ENCODE measurements around the gene RRBP1.
A peak's percentile ranks its signal among the peaks of the same experiment; 100 is the strongest.

RRBP1 gene

GRCh38 chr20:17617868-17618672 lies 64.0 kb downstream of the RRBP1 start:
- DNase-seq: no peak

- DNase-seq: peak; percentile 72
Observed at GRCh38 chr20:17617212-17617867, 64.7 kb downstream of the RRBP1 start.

- DNase-seq: peak; percentile 16
Observed at GRCh38 chr20:17616480-17617211, 65.4 kb downstream of the RRBP1 start.

GRCh38 chr20:17615645-17616479 lies 66.2 kb downstream of the RRBP1 start:
- DNase-seq: peak; percentile 19

GRCh38 chr20:17614812-17615644 lies 67.0 kb downstream of the RRBP1 start:
- DNase-seq: peak; percentile 13

- peak; percentile 19 for DNase-seq
Observed at GRCh38 chr20:17614176-17614811, 67.7 kb downstream of the RRBP1 start.

GRCh38 chr20:17613328-17614175 lies 68.5 kb downstream of the RRBP1 start:
- DNase-seq: peak; percentile 25

GRCh38 chr20:17612992-17613327 lies 69.1 kb downstream of the RRBP1 start:
- peak; percentile 21 for DNase-seq

- peak; percentile 67 for DNase-seq
Observed at GRCh38 chr20:17612287-17612991, 69.6 kb downstream of the RRBP1 start.

GRCh38 chr20:17611540-17612286 lies 70.3 kb downstream of the RRBP1 start:
- peak; percentile 48 for DNase-seq

- DNase-seq: no peak
Observed at GRCh38 chr20:17611290-17611539, 70.8 kb downstream of the RRBP1 start.

GRCh38 chr20:17610566-17611289 lies 71.3 kb downstream of the RRBP1 start:
- DNase-seq: peak; percentile 60

- peak; percentile 24 for DNase-seq
Observed at GRCh38 chr20:17609811-17610377, 72.1 kb downstream of the RRBP1 start.

GRCh38 chr20:17608701-17609497 lies 73.1 kb downstream of the RRBP1 start:
- DNase-seq: no peak

GRCh38 chr20:17606001-17606400 lies 76.0 kb downstream of the RRBP1 start:
- no peak for DNase-seq

- no peak for DNase-seq
Observed at GRCh38 chr20:17605131-17605660, 76.8 kb downstream of the RRBP1 start.

- no peak for DNase-seq
Observed at GRCh38 chr20:17602493-17602892, 79.5 kb downstream of the RRBP1 start.
